Urothelium cell line (cell line): ENCODE data around the gene ZNF101.

ENCODE experiments used
- DNase-seq: peaks from one replicate; pipeline ENCODE4 v3.0.0; 2011; ENCODE audit warnings: low spot score, mixed read lengths
- FAIRE-seq: peaks from 2 replicates; lab custom pipeline; 2011; peaks lifted over from hg19 to GRCh38; lab: Jason Lieb, UNC

ZNF101 gene

DNA sequence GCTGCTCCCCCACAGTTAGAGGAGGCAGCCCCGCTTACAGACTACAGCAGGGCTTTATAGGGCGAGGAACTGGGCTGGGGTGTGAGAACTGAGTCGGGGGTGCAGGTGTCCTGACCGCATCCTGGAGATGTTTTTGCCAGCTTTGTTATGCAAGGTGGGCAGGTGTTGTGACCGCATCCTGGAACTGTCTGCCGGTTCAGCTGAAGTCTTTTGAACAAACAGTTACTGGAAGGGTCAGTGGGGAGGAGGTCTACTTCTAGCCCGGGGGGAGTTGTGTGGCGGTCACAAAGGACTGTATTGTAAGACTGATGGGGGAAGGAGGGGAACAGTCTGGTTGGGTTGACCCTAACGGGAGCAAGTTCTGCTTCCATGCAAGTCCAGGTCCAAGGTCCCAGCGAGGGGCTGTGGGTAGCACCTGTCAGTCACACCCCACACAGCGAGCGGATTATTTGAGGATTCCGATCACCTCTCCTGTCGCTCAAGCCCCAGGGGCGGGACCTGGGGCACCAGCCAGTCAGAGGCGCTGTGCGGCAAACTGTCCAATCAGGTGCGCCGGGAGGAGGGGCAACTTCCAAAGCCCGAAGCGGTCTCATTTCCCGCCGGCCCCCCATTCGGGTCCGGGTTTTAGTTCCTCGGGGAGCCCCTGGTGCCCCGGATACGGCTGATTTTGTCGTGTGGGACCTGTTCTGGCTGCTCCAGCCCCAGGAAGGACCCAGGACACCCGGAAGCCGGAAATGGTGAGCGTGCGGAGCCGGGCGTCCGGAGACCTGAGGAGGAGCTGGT lies at the start of gene ZNF101:
Gene ZNF101, plus strand, starts transcription at position 610 of the 783 bp plus-strand sequence. Its CDS starts 125 bp downstream, at position 735.
- DNase-seq = peak; percentile 70
- FAIRE-seq = no peak

DNA sequence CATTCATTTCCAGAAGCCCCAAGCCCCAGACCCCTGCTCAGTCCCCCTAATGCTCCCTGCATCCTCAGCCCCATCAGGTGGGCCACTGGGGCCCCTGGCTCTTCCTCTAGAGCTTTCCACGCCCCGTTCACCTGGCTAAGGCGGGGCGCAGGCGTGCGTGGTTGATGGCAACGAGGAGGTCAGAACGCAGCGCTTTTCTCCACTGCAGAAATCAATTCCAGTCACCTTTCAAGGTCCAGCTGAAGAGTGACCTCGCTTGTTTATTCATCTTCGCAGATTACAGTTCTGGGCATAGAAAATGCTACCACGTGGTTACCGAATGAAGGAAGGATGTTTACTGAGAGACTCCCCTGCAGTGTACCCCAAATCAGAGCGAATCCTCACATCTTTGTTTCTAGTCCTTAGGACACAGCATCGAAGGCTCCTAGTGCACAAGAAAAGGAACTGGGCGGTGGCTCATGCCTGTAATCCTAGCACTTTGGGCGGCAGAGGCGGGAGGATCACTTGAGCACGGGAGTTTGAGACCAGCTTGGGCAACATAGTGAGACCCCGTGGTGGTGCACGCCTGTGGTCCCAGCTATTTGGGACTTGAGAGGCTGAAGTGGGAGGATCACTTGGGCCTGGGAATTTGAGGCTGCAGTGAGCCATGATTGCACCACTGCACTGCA lies 49.3 kb upstream of the ZNF101 start:
- FAIRE-seq (no peak), DNase-seq (no peak)

DNA sequence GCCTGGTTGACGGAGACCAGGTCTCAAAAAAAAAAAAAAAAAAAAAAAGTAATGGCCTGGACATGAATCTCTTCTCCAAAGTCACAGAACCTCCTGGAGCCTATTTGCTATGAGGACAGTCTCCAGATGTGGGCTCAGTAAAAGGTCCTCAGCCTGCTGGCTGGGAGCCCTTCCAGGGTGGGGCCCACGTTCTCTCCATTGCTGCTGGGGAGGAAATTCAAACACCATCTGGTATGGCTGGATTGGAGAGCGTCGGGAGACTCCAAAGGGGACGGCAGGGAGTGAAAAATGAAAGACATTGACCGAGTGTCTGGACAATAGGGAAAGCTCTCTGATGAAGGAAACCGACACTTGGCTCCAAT lies 48.8 kb upstream of the ZNF101 start:
- FAIRE-seq = no peak
- DNase-seq = no peak

DNA sequence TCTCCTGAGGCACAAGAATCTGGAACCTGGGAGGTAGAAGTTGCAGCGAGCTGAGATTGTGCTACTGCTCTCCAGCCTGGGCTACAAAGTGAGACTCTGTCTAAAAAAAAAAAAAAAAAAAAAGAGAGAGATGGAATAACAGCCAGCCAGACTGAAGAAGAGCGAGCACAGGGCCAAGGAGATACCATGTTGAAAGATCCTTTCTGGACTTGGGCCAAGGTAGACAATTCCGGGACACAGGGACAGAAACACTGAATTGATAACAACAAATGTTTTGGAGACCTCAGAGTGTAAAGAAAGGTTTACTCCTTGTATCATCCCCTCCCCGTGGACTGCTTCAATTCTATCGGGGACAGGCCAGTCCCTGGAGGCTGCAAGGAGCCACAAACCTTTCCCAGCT lies 45.3 kb upstream of the ZNF101 start:
- no peak for FAIRE-seq
- no peak for DNase-seq

DNA sequence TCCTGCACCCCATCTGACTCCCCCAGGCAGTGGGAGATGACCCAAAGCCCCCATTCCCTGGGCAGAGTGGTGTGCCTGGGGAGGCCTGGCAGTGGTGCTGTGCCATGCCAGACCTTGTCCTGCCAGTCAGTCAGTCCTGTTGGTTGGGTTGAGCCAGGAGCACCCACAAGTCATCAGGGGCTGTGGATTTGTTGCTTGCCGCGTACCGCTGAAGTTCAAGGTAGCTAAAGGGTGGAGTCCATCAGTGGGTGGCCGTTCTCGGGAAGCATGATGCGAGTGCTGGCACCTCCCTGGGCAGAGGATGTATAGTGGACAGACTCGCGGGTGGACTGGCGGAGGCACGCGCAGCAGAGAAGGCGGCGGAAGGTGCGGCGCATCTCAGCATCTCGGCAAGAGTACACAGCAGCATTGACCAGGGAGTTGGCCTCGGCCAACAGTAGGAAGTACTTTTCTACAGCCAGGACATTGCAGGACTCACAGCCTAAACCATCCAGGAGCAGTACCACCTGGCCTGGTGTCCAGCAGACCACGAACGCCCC lies 44.5 kb upstream of the ZNF101 start:
- FAIRE-seq = no peak
- DNase-seq = no peak

DNA sequence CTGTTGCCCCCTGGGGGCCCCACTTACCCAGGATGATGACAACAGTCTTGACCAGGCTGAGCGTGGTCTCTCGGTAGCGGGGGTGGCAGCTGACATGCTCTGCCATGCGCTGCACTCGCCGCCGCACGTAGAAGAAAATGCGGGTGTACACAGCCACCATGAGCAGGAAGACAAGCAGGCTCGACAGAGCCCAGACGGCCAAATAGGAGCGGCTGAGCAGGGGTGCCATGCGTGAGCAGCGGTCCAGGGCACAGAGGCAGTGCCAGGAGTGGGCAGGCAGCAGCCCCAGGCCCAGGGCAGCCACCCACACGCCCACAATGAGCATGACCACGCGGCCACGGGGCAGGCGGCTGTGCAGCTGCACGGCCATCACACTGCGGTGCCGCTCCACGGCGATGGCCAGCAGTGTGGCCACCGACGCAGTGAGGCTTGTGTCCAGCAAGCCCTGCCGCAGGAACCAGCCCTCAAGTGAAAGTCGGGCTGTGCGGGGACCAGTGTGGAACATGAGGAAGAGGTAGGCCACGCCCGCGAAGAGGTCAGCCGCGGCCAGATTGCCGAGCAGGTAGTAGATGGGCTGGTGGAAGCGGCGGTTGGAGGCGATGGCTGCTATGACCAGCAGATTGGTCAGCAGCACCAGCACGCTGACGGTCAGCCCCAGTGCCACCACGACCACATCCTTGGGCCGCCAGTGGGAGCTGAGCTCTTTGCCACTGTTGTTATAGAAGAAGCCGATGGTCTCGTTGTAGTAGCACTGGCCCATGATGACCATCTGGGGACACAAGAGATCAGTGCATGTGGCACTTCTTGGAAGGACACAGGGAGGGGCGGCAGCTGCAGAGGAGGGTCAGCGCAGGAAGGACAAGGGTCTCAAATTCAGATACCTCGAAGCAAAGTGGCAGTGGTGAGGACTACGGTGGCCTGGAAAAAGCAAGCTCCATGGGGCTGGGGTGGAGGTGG lies 41.8 kb upstream of the ZNF101 start:
- FAIRE-seq (no peak), DNase-seq (no peak)

DNA sequence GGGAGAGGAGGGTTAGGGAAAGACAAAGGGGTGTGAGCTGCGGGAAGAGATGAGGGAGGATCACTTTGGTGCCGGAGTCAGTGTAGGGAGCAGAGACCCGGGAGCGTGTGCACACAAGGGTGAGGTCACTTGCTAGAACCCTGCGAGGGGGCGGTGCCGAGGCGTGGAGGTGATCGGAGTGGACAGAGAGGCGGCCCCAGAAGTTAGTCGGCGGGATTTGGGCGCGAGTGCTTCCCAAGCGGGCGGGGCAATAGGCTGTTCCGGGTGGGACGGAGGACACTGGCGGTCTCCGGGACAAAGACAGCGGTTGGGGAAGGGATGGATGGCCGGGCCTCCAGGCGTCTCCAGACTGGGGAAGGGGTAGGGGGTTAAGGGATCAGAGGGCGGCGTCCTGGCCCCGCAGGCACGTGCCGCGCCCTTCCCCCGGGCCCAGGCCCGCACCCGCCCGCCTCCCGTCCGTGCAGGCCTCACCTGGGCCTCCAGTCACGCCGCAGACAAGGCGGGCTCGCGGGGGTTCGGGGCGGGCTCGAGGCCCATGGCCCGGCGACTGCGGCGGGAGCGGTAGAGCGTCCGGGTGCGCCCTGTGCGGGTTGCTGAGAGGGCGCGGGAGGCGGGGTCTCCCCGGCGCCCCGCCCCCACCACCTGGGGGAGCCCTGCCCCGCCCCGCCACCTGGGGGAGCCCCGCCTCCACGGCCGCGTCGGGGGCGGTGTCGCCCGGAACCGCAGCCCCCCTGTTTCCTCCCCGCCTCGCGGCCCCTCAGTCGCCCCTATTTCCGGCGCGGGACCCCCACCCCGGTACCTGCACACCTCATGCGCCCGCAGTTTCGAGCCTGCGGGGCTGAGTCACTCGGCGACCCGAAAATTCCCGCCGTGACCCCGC lies 40.8 kb upstream of the ZNF101 start, which contains the start of gene LPAR2:
Gene LPAR2, minus strand, starts transcription at position 600 of the 880 bp plus-strand sequence. CDS start 945 bp downstream, outside the sequence.
- no peak for FAIRE-seq
- DNase-seq = no peak

DNA sequence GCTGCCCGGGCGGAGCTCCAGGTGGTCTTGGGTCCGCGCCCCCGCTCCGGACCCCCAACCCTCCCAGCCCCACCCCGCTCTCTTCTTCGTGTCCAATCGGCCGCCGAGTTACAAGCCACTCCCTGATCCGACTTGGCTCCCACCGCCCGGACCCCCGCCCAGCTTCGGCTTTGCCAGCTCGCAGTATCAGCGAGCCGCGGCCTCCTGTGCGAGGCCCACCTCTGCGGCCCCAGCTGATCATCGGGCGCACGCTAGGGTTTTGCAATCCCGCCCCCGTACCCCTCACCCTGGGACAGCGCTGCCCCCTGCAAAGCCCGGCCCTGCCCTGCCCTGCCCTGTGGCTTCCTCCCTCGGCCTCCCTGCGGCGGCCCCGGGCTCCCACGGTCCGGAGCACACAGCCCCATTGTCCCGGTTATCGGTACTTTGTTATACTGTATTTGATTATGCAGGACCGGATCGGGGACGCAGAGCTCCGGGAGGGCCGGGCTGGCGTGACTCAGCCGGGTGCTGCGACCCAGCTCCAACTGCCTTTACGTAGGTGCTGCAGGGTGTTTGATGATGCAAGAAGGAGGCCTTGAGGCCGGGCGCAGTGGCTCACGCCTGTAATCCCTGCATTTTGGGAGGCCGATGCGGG lies 40.0 kb upstream of the ZNF101 start:
- DNase-seq (no peak), FAIRE-seq (no peak)

DNA sequence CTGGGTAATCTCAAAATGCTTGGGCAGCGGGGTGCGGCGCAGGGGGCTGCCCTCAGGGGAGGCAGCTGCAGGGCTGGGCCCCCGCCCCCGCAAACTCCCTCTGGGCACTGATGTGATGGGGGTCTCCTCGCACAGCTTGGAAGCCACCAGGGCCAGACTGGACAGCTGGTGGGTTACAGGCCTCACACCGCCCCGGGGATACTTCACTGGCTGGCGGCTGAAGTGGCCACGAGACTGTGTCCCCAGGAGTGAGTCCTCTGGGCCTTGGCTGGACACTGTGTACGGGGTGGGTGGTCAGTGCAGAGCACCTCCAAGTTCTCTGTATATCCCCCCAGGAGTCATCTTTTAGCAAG lies 38.6 kb upstream of the ZNF101 start:
- DNase-seq (no peak), FAIRE-seq (no peak)

DNA sequence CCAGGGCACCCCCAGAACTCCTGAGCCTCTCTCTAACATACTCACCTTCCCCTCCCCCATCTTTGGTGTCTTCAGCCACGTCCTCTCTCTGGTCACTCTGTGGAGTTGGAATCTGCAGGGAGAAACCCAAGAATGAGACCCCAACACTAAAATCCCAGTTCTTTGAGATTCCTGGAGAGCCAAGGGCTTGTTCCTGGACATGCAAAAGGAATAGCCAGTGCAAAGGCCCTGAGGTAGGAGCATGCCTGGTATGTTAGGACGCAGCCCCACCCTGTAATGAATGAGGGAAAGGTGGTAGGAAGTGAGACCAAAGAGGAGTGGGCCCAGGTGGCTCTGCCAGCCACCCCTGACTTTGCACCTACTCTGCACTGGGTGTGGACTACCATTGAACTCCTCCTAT lies 38.2 kb upstream of the ZNF101 start:
- FAIRE-seq (no peak), DNase-seq (no peak)

DNA sequence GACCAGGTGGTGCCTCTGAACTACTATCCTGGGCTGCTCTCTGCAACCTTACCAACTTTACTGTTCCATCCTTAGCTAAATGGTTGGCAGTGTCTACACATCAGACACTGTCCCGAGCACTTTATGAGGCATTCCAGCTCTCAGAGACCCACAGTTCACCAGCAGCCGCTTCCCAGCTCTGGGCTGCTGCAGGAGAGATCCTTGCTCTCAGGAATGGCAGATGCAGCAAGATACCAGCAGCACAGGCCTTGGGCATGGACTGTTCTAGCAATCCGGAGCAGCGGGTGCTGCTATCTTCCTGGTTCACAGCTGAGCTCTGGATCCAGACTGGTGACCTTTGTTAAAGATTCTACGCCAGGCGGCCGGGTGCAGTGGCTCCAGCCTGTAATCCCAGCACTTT lies 37.3 kb upstream of the ZNF101 start:
- DNase-seq = no peak
- no peak for FAIRE-seq

DNA sequence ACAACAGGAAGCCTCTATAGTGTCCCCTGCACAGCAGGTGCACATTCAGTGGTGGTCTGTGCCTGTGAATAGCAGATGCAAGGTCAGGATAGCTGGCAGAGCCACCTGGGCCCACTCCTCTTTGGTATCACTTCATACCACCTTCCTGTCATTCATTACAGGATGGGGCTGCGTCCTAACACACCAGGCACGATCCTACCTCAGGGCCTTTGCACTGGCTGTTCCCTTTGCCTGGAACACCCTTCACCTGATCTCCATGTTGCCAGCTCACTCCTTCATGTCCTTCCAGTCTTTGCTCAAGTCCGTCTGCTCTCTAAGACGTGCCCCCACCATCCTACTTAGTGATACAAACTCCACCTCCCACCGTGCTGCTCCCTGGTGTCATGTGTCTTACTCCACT lies 36.0 kb upstream of the ZNF101 start:
- FAIRE-seq (no peak), DNase-seq (no peak)

DNA sequence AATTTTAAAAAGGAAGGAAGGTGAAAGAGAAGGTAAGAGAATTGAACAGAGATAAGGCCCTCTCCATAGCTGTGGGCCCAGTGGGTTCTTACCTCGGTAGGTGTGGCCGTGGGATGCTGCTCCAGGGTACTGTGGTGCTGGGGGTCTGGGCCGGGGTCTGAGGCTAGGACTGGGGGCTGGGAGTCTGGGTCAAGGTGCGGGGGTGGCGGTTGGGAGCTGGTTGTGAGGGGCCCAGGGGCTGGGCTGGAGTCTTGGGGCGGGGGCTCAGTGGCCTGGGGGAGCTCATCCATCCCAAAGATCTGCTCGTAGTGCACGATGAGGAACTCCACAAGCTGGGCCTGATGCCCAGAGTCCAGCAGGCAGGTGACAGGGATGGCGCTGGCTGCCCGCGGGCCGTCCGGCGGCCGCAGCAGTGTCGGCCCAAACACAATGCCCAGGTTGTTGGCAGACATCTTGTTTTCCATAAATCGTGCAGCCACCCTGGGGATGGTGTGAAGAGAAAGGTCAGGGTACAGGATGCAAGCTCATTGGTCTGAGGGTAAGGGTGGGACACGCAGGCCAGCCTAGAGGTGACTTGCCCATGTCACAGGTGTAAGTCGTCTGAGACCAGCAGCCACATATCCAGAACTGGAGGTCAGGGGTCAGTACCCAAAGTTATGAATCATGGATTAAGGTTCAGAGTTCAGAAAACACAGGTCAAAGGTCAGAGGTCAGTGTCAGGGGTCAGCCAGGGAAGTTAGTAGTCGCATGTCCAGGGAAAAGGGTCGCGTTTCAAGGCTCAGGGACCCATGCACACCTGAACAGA lies 34.7 kb upstream of the ZNF101 start:
- no peak for DNase-seq
- no peak for FAIRE-seq

DNA sequence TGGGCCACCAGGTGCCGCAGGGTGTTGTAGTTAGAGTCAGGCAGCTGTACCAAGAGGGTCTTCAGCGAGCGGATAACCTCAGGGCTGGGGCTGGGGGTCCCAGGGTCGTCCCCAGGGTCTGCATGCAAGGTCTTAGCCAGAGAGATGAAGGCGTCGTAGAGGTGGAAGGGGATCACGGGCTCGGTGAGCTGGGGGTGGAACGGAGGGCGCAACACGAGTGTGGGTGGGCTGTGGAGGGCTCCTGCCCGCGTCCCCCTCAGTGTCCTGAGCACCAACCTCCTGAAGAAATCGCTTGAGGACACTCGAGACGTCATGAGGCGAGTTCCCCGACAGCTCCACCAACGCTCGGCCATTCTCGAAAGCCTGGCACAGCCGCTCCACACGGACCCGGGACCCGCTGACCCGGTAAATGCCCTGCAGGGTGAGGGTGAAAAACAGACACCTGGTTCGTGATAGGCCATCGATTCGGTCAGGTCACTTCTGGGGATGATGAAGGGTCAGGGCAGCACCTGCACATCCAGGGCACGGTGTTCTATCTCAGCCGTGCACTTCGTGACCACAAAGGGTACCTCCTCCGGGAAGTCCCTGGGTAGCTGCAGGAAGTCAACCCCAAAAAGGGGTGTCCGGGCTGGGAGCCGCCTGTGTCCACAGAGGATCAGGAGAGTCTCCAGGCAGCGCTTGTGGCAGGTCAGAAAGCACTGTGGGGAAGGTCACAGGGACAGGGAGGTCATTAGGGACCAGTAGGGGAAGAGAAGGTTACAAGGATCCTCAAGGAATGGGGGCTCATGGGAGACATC lies 33.9 kb upstream of the ZNF101 start:
- no peak for FAIRE-seq
- no peak for DNase-seq

DNA sequence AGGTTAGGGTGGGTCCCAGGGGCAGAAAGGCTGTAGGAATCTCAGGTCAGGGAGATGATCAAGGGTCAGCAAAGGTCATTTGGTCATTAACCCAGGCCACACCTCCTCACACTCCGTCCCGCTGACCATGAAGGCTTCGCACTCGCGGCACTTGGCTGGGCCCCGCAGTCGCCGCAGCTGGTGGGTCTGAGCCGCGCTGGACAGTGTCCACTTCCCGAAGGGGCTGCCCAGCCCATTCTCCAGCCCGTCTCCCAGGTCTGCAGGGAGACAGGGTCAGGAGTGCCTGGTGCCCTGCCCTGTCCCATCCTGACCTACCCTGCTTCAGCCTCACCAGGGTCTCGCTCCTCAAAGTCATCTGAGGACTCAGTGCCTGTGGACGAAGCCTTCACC lies 33.3 kb upstream of the ZNF101 start:
- FAIRE-seq (no peak), DNase-seq (no peak)

DNA sequence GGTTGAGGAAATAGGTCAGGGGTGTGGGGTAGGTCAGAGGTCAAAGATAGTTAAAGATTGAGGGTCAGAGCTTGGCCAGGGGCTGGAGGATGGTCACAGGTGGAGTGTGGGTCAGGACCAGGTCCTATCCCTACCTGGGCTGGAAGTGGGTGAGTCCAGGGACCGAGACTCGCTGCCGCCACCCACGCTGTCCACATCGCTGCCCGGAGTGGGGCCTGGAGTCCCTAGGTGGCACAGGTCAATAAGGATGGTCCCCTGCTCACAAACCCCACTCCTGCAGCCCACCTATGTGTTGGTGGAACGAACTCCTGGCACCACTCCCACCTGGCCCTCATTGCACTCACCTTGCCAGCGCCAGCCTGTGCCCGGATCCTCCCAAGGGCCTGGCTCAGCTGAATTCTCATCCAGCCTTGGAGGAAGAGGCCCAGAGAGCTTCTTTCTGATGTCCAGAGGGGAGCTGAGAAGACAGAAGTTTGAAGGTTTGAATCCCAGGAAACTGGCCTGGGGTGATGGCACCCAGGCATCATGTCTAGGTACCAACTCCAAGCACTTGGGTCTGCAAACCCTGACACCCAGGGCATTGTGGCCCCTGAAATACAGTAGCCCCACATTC lies 32.0 kb upstream of the ZNF101 start:
- no peak for FAIRE-seq
- no peak for DNase-seq

DNA sequence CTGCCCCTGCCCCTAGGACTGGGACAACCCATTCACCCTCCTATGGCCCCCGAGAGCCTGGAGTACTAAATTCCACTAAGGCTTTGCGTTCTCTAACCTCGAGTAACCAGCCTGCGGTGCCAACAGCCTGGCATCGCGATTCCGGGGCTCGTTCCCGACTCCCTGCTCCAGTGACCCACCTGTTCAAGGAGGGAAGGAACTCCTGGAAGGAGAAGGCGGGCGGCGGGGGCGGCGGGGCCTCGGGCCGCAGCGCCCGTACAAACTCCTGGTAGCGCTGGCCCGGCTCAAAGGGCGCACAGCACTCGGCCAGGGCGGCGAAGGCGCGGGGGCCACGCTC lies 31.5 kb upstream of the ZNF101 start:
- DNase-seq (no peak), FAIRE-seq (no peak)
